ENCODE results near the gene TRIM63.

Gene TRIM63

DNA sequence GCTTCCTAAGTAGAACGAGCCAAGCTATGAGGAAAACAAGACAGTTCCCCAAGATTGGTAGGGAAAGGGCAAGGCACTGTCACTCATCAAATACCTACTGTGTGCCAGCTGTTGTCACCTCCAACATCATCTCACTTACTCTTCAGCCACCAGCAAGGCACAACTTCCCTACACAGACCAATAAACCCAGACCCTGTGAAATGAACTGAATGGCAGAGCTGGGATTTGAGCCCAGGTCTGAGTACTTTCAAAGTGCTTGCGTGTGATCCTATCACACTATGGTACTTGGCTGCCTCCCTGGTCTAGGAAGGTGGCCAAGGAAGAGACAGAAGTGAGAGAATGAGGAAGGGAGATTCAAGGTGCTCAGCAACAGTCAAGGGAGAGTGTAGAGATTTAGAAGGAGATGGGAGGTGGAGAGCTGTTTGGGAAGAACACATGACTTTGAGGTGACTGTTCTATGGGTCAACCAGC, 16.7 kb upstream of the TRIM63 start:
- no peak for DNase-seq

DNA sequence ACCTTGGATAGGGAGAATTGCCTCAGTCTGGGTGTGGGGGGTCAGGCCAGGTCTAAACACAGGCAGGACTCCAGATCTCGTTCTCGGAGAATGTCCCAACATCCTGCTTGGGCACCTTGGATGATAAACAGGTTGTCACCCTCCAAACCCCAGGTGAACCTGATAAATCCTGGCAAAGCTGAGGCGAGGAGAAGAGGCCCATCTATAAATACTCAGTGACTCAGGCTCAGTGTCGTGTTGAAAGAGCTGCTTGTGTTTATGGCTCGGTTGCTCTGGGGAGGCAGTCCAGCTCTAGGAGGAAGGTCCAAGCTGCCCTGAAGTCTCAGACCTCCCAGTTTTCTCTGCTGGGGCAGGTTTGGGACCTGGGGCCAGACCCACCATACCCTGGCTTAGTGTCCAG, 15.8 kb upstream of the TRIM63 start:
- no peak for DNase-seq

DNA sequence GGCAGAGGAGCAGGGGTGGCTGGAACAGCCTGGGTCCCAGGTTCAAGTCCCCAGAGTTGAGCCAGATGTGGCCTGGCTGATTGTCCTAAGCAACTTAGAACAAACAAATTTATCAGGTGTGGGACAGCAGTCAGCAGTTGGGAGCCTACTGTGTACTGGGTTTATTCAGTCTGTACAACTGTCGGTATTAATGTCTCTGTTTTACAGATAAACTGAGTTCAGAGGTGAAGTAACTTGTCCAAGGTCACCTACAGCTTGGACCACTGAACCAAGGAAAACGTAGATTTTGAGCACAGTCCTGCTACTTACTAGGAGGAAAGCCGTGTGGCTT, 14.6 kb upstream of the TRIM63 start:
- DNase-seq = no peak

DNA sequence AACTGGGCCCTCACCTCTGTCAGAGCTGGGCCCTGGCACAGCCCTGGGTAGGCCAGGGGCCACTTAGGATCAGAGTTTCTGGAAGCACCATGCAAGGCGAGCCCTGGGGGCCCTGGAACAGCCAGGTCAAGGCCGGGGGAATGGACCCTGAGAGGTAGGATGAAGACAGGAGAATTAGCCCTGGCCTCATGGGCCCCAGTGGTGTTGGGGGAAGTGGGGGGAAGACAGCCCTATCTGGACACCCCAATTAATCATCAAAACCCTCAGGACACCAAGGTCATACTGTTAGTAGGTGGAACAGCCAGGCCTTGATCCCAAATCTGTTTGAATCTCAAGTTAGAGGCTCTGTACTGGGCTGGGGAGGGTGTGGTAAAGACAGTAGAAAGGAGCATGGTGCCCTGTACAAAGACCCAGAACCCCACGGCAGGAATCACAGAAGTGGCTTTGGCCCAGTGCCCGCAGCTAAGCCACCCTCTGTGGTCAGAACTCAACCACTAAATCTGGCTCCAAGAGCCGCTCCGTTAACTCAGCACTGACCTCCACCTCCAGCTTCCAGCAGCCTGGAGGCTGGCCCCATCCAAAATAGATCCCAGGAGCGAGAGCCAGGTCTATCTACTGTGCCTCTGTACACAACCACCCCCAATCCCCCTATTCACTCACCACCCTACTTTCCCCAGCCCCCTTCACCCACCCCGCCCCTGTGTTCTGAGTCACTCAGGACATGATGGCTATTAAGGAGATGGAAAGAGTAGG, 14.0 kb upstream of the TRIM63 start:
- no peak for DNase-seq

DNA sequence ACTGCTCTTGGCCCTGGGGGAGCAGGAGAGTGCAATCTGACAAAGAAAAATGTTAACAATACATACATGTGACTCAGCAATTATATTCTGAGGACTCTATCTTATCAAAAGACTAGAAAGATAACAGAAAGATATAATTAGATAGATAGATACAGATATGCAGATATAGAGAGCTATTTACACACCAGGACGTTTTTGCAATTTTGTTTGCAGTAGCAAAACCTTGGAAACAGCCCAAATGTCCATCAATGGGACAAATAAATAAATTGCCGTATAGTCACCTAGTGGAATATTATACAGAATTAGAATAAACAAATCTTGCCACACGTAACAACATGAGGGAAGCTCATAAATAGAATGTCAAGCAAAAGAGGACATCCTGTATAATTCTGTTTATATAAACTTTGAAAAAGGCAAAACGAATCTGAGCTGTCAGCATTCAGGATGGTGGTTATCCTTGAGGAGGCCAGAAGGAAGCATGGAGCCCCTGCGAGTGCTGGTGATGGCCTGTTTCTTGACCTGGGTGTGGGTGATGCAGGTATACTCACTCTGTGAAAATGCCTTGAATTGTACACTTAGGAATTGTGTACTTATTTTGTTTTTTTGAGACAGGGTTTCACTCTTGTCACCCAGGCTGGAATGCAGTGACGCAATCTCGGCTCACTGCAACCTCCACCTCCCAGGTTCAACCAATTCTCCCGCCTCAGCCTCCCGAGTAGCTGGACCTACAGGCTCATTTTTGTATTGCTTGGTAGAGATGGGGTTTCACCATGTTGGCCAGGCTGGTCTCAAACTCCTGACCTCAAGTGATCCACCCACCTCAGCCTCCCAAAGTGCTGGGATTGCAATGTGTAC, 12.8 kb upstream of the TRIM63 start:
- DNase-seq = no peak

DNA sequence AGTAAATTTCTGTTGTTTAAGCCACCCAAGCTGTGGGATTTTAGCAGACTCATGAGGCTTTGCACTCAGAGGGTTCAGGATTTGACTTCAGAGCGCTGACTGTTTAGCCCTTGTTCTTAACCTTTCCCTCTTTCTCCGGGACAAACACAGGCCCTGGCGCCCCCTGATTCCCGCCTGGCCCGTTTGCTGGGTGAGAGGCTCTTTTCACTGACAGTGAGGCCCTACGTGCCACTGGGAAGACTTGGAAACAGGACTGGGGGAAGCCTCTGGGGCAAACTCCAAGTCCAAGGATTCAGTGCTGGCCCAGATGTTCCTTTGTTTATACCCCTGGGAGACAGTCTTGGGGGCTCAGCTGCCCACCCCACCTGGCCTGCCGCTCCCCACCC, 11.7 kb upstream of the TRIM63 start:
- DNase-seq = no peak

DNA sequence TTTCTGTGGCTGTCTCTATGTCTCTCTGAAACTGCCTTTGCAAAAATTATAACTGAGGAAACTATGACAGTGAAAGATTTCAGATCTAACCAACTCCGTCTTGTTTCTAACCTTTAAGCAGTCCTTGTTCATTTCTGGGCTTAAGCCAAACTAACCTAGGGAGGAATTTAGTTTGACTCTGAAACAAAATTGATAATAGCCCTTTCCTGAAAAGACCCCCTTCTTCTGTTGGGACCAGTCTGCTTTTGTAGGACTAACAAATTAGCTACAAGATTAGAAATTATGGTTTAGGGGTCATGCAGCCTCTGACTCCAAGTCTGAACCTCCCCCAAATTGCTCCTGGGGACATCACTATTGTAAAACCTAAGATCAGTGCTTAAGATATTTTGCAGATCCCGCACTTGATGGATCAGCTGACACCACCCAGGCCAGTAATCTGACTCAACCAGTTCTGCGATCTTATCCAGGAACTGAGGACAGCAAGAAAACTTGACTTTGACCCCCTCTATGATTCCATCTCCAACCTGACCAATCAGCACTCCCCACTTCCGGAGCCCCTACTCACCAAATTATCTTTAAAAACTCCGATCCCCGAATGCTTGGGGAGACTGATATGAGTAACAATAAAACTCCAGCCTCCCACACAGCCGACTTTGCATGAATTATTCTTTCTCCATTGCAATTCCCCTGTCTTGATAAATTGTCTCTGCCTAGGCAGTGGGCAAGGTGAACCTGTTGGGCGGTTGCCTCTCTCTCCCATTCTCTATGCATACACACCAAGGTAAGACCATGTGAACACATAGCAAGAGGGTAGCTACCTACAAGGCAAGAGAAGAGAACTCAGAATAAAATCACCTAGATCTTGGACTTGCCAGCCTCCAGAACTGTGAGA, 11.1 kb upstream of the TRIM63 start:
- DNase-seq = no peak

DNA sequence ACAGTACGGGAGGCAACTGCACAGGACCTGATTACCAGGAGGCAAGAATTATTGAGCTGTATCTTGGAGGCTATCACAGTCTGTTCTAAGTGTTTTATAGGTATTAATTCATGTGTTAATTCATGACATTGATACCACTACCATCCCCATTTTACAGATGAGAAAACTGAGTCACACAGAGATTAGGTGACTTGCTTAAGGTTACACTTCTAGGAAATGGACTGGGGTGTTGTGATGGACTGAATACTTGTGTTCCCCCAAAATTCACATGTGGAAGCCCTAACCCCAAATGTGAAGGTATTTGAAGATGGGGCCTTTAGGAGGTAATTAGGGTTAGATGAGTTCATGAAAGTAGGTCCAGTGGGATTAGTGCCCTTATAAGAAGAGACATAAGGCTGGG, 10.1 kb upstream of the TRIM63 start:
- DNase-seq = no peak

DNA sequence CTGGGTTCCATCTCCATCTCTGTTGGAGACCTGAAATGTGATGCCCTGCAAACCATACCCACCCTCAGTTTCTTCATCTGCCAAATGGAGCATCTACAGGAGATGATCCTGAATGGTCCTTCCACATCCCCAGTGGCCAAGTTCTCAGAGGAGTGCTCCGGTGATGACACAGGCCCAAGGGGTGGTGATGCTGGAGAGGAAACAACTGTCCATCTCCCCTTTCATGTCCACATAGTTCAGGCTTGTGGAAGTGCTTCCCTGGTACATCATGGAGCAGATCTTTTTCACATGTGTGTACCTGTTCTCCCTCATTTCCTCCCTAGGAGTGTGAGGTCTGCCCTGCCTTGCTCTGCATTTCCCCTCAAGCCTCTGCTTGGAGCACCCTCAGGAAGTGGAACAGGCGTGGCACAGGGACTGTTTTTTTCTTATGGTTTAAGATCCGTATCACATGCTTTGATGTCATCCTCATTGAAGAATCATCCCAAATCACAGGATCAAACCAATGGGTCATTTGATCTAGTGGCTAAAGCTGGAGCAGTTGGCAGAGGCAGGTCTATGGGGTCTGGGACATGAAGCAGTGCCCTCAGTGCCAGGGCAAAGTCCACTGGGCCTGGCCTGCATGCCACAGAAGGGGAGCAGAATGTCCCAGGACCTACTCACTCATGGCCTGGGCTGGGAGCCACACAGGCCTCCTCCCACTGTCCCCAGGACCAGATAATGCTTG, 8.2 kb upstream of the TRIM63 start:
- no peak for DNase-seq

DNA sequence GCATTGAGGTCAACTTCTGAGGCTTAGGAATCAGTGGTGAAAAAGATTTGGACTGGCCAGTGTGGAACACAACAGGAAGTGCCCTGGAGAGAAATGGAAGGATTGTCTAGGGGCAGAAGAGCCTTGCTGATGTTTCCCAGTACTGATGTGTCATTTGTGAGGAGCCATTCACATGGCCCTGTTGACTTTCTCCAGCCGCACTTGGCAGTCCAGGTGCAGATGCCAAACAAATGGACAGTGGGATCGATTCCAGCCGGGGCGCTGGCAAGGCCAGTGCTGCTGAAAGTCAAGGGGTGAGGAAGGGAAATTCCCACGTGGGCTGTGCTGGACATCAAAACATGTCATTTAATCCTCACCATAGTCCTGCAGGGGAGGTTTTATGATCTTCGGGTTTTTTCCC, 4.9 kb upstream of the TRIM63 start:
- no peak for DNase-seq

DNA sequence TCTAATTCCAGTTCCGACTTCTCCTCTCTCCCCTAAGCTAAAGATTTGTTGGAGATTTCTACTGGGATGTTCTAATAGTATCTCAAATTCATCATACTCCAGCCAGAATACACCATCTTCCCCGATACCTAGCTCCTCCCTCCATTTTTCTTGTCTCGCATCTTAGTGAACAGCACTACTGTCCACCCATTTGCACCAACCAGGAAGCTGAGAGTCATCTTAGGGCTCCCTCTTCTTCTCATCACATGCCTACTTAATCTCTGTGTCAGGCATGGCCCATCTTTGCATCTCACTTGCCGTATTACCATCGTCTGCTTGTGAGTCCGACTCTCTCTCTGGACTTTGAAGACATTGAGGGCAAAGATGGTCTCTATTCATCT, 3.5 kb upstream of the TRIM63 start:
- no peak for DNase-seq

DNA sequence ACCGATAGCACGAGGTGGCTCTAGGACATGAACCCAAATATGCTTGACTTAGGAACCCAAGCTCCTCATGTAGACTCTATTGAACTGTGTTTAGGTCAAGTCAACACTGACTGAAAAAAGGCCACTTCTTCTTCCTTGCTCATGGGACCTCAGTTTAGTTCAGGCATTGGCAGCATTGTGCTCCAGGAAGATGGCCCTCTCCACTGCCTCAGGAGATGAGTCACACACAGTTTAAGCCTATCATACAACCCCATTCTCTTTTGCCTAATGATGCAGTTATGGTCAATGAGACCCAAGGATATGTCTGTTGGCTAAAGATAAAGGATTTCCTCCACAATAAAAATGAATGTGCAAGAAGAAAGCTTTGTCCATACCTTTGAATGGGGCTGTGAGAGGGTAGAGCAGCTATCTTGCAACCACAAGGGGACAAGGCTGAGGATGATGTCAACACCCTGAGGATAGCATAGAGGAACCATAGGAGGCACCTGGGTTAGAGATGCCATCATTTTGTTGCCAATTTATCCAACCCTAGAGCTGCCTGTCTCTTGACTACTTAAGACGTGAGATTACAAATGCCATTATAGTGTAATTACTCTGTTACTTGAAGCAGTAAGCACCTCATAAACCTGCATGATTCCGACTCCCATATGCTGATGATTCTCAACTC, 3.0 kb upstream of the TRIM63 start:
- DNase-seq = no peak

DNA sequence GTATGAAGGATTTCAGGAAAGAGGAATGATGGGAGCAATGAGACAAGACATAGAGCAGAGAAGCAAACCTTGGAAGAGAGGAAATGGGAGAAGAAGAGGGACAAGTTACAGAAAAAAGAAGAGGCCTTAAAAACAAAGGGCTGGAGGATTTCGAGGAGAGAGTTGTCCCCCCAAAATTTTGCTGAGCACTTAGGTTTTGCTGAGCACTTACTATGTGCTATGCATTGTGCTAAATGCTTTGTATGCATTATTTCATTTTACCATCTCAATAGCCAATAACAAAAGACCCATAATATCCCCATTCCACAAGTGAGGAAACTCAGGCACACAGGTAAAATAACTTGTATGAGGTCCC, 2.5 kb upstream of the TRIM63 start:
- DNase-seq = no peak

DNA sequence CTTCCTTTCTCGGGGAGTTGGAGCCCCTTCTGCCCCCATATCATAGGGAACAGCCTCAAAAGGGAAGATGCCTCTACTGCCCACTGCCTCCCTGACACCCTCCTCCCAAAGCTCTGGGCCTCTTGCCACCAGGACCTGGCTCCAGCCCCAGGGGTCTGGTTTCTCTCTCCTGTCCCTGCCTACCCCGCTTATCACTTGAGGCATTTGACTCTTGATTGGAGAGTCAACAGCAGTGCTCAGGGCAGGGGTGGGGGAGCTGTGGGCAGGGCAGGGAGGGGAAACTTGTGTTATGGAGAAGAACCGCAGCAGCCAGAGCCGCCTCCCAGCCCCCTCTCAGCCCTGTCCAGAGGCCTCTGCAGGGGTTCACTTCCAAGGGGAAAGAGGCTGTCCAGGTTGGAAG, 573 bp downstream of the TRIM63 start:
- DNase-seq = no peak

DNA sequence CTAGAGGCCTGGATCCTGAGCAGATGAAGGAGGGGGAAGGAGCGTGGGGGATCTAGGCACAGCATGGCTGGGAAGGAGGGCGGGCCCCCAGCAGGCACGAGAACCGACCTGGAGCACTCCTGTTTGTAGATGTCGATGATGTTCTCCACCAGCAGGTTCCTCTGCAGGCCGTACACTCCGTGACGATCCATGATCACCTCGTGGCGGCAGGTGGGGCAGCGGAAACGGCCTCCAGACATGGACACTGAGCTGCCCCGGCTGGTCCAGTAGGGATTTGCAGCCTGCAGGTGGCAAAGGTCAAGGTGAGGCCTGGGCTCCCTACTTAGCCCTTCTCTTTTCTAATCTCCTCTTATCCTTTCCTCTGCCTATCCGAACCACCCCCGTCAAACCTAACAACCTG, 1.3 kb downstream of the TRIM63 start:
- DNase-seq = no peak

DNA sequence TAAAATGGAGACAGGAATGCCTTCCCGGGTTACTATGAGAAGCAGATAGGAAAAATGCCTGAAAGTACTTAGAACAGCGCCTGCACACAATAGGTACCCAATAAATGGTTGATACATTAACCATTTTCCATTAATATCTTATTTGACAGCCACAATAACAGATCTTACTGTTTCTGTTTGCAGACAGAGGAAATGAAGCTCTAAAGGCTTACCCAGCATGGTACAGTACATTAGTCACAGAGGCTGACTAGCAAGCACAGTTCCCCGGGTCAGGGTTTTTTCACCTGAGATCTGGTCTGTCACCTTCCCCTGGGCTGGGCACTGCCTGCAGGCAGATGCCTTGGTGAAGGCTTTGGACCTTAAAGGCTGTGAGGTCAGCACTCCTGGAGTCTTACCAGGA, 2.9 kb downstream of the TRIM63 start:
- DNase-seq = no peak

DNA sequence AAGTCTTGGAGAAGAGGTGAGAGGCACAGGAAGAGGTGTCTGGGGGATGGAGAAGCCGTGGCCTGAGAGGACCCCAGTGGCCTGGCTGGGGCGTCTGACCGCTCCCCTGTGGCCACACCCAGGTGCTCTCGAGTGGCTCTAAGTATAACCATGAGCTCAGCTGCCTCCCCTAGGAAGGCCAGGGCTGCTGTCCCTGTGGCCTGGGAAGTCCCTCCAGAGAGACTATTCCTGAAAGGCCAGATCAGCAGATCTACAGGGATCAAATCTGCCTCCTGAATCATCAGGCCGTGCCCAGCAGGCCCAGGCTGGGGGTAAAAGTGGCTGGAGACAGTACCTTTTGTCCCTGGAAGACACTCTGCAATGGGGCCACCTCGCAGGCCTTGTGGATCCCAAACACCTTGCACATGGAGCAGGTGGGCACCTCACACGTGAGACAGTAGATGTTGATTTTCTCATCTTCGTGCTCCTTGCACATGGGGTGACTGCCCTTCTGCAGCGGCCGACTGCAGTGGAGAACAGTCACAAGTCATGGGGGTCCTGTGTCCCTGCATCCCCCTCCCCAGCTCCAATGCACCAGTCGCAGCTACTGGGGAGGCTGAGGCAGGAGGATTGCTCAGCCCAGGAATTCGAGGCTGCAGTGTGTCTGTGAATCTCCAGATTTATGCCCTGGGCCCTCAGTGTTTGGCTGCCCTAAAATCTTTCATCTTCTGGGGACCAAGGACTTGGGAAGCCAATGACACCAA, 6.4 kb downstream of the TRIM63 start:
- DNase-seq = no peak

DNA sequence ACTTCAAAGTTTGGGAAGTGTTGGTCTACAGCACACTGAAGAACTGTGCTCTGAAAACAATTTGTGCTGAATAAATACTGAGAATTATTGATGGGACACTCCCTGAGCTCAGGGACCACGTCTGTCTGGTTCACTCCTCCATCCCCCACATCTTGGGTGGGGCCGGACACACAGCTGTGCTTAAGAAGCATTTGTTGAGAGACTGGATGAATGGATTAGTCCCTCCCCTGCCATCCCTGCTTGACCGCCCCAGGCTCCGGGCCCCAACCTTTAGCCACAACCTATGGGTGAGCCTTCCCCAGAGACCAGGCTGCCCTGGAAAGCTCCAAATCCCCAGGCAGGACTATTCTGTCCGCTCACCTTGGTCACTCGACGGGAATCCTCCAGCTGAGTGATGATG, 7.5 kb downstream of the TRIM63 start:
- DNase-seq = no peak

DNA sequence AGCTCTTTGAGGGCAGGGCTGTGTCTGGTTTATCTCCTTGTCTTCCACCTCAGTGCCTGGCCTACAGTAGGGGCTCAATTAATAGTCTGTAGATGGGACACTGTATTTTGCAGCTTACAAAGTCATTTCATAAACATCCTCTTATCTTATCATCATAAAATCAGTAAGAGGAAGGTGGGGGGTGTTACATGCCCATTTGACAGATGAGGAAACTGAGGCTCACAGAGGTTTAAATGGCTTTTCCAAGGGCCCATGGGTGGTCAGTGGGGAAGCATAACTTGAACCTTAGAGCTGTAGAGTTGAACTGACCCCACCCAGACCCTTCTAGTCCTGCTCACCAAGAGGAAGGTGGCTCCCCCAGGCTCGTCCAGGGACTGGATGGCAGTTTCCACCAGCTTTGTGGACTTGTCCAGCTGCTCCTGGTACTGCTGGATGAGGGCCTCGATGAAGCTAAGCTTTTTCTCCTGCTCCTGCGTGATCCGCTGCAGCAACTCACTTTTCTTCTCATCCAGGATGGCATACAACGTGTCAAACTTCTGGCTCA, 9.3 kb downstream of the TRIM63 start:
- DNase-seq = no peak

DNA sequence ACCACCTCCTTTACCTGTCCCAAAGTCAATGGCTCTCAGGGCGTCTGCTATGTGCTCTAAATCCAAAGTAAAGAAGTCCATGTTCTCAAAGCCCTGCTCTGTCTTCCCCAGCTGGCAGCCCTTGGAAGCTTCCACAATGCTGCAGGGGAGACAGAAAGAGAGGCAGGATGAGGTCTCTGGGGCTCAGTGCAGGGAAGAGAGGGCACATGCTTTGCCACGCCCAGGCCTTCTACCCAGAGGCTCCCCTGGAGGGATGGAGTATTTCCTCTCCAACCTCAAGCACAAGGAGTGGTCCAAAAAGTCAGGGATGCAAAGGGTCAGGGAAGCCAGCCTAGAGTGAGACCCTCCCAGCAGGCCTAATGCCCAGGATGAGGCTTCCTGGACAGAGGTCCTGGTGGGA, 10.2 kb downstream of the TRIM63 start:
- DNase-seq = no peak

DNA sequence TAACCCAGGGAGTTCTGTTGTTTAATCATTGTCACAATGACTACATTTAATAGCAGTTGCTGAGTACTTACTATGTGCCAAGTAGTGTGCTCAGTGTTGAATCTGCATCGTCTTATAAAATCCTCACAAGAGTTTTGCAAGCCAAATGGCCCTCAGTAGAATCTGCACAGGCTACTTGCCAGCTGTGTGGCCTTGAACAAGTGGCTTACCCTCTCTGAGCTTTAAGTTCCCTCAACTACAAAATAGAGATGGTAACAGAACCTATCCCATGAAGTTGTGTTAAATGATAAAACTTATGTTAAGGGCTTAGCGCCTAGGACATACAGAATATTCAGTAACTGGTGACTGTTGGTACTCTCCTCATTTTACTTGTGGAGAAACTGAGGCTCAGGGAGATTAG, 12.4 kb downstream of the TRIM63 start:
- no peak for DNase-seq

Measured in SIG-M5 (cell line).